C4-2B (cell line): ENCODE data around the gene GIPC1.

Experiments used
- CTCF ChIP-seq: fragments of 450-650 bp; conservative IDR thresholded peaks from 2 replicates; pipeline ENCODE4 v1.5.1; 2017; ENCODE audit warnings: mild to moderate bottlenecking
- ZFX ChIP-seq: fragments of 450-650 bp; IDR thresholded peaks from 2 replicates; pipeline ENCODE4 v1.6.1; 2017

GRCh38 chr19:14517446-14517839 is 21.5 kb upstream of the GIPC1 start:
- TF ChIP-seq CTCF, result no peak
- TF ChIP-seq ZFX, result no peak
